SU-DHL-6 (cell line): ENCODE measurements around the gene MCOLN2.

ENCODE experiments used
- H2AFZ ChIP-seq: fragments of 200-600 bp; sonication (generic); 2 replicates; pipeline ENCODE4 v1.6.1; 2014; ENCODE audit warnings: low read depth, mild to moderate bottlenecking, moderate library complexity, mixed read lengths, antibody characterized with exemption, low read length; ENCODE audit not compliant: severe bottlenecking
- H3F3A ChIP-seq: fragments of 200-600 bp; shearing (Covaris generic); 2 replicates; pipeline ENCODE4 v1.6.0; 2016; ENCODE audit warnings: antibody characterized with exemption, mild to moderate bottlenecking; ENCODE audit not compliant: insufficient read depth
- H3K27ac ChIP-seq: fragments of 200-600 bp; sonication (generic); 2 replicates; pipeline ENCODE4 v1.5.1; 2016; ENCODE audit warnings: low read depth, mild to moderate bottlenecking, low read length, moderate library complexity, mixed read lengths
- H3K27me3 ChIP-seq: fragments of 200-600 bp; sonication (generic), shearing (Covaris generic); 2 replicates; pipeline ENCODE4 v1.6.0; 2014; ENCODE audit warnings: mild to moderate bottlenecking, low read length
- H3K36me3 ChIP-seq: fragments of 200-600 bp; sonication (generic); 2 replicates; pipeline ENCODE4 v1.6.1; 2014; ENCODE audit warnings: mild to moderate bottlenecking, low read length, mixed read lengths
- H3K4me2 ChIP-seq: fragments of 300-600, 200-600 bp; shearing (Covaris generic), sonication (generic); 2 replicates; pipeline ENCODE4 v1.6.0; 2014; ENCODE audit warnings: low read length, low read depth, mild to moderate bottlenecking; ENCODE audit not compliant: poor library complexity, severe bottlenecking
- H3K4me3 ChIP-seq: fragments of 200-600 bp; sonication (generic); 2 replicates; pipeline ENCODE4 v1.5.1; 2014; ENCODE audit warnings: antibody characterized with exemption, low read length, mild to moderate bottlenecking, mixed read lengths; ENCODE audit not compliant: insufficient read depth, poor library complexity, severe bottlenecking
- H3K79me2 ChIP-seq: fragments of 200-600 bp; sonication (generic); 2 replicates; pipeline ENCODE4 v1.6.1; 2014; ENCODE audit warnings: mild to moderate bottlenecking, low read length, moderate library complexity; ENCODE audit not compliant: insufficient read depth
- H3K9ac ChIP-seq: fragments of 200-600 bp; sonication (generic); 2 replicates; pipeline ENCODE4 v1.7.0; 2014; ENCODE audit warnings: mild to moderate bottlenecking, low read length
- H3K9me2 ChIP-seq: fragments of 200-600 bp; sonication (generic); replicated peaks from 2 replicates; pipeline ENCODE4 v1.6.1; 2014; ENCODE audit warnings: low read length; ENCODE audit not compliant: insufficient read depth
- H3K9me3 ChIP-seq: fragments of 200-600 bp; sonication (generic); 2 replicates; pipeline ENCODE4 v1.6.1; 2014; ENCODE audit warnings: low read length, mixed read lengths; ENCODE audit not compliant: insufficient read depth
- H4K20me1 ChIP-seq: fragments of 200-600 bp; sonication (generic); 2 replicates; pipeline ENCODE4 v1.6.1; 2014; ENCODE audit warnings: low read depth, mild to moderate bottlenecking, antibody characterized with exemption, low read length, moderate library complexity, mixed read lengths
- EZH2phosphoT487 ChIP-seq: fragments of 200-600 bp; sonication (generic), shearing (Covaris generic); conservative IDR thresholded peaks from 2 replicates; pipeline ENCODE4 v1.6.1; 2018; ENCODE audit warnings: mild to moderate bottlenecking, antibody characterized with exemption, low read length, moderate library complexity, mixed read lengths
- TF ChIP-seq, protein P1 (sequence below): fragments of 200-600 bp; sonication (generic); IDR thresholded peaks from one replicate; pipeline ENCODE4 v1.5.1; 2017; ENCODE audit warnings: antibody characterized with exemption, mild to moderate bottlenecking, low read length, moderate library complexity; ENCODE audit not compliant: insufficient read depth, poor library complexity, severe bottlenecking

The MCOLN2 gene

GRCh38 chr1:84985365-84985764 is 11.5 kb downstream of the MCOLN2 start:
- Histone ChIP-seq H3K9me3 (no peaks in the 10 kb centered on the region), H3K4me2 (no peak overlapping the region), H4K20me1 (no peaks in the 10 kb centered on the region), H2AFZ (no peak overlapping the region), H3K27ac (no peak overlapping the region), H3K27me3 (no peaks in the 10 kb centered on the region), H3K36me3 (peaks cover 6% of the 10 kb centered on the region; the same call in 1 of the 2 replicates), H3K4me3 (no peak overlapping the region), H3K9me2 (no peaks in the 10 kb centered on the region), H3K79me2 (peaks cover 66% of the 10 kb centered on the region), H3F3A (0 out of 2 replicates have a peak, but pooled peaks cover 7% of the 10 kb centered on the region), H3K9ac (no peak overlapping the region)
- TF ChIP-seq, protein P1, sequence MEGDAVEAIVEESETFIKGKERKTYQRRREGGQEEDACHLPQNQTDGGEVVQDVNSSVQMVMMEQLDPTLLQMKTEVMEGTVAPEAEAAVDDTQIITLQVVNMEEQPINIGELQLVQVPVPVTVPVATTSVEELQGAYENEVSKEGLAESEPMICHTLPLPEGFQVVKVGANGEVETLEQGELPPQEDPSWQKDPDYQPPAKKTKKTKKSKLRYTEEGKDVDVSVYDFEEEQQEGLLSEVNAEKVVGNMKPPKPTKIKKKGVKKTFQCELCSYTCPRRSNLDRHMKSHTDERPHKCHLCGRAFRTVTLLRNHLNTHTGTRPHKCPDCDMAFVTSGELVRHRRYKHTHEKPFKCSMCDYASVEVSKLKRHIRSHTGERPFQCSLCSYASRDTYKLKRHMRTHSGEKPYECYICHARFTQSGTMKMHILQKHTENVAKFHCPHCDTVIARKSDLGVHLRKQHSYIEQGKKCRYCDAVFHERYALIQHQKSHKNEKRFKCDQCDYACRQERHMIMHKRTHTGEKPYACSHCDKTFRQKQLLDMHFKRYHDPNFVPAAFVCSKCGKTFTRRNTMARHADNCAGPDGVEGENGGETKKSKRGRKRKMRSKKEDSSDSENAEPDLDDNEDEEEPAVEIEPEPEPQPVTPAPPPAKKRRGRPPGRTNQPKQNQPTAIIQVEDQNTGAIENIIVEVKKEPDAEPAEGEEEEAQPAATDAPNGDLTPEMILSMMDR, result no peak
- no peak for TF ChIP-seq EZH2phosphoT487

DNA sequence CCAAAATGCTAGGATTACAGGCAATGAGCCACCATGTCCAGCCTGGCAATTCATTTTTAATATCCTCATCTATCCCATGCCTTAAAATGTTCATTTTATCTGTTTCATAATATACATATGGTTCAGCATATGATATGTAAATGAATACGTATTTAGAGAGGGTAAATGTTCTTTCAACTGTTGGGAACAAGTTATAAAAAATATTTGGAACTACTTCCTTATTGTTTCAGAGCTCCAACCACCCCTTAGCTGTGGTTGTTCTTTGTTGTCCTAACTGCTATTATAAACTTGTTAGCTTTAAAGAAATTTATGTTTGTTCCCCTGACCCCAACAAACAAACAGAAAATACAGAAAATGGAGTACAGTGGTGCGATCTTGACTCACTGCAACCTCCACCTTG is 14.5 kb downstream of the MCOLN2 start:
- Histone ChIP-seq H3K9me2 (no peaks in the 10 kb centered on the region), H3F3A (no peaks in the 10 kb centered on the region), H3K9me3 (no peaks in the 10 kb centered on the region), H3K4me3 (no peak overlapping the region), H3K4me2 (no peak overlapping the region), H2AFZ (no peak overlapping the region), H4K20me1 (no peaks in the 10 kb centered on the region), H3K79me2 (peaks cover 74% of the 10 kb centered on the region), H3K27ac (no peak overlapping the region), H3K36me3 (peaks cover 6% of the 10 kb centered on the region; the same call in 1 of the 2 replicates), H3K9ac (no peak overlapping the region), H3K27me3 (no peaks in the 10 kb centered on the region)
- no peak for TF ChIP-seq EZH2phosphoT487
- TF ChIP-seq, protein P1, result no peak

GRCh38 chr1:84975035-84975434 is 21.9 kb downstream of the MCOLN2 start:
- no peaks in the 10 kb centered on the region for H3K27me3 ChIP-seq
- no peak overlapping the region for H3K4me2 ChIP-seq
- no peak overlapping the region for H3K9ac ChIP-seq
- TF ChIP-seq, protein P1, result no peak
- TF ChIP-seq EZH2phosphoT487, result no peak
- H3K36me3 ChIP-seq, result no peaks in the 10 kb centered on the region
- no peaks in the 10 kb centered on the region for H3K9me3 ChIP-seq
- no peak overlapping the region for H3K4me3 ChIP-seq
- H4K20me1 ChIP-seq, result no peaks in the 10 kb centered on the region
- no peaks in the 10 kb centered on the region for H3F3A ChIP-seq
- H2AFZ ChIP-seq, result no peak overlapping the region
- peaks cover 50% of the 10 kb centered on the region for H3K79me2 ChIP-seq
- no peaks in the 10 kb centered on the region for H3K9me2 ChIP-seq
- no peak overlapping the region for H3K27ac ChIP-seq
